DND-41 (cell line): ENCODE results near the gene APCDD1L.

Experiments
- ATAC-seq: fragments of 200-7000 bp; cut with Tn5 transposase; 3 replicates; pipeline ENCODE4 v1.9.1; 2021; ENCODE audit warnings: low read depth; ENCODE audit not compliant: insufficient read depth
- DNase-seq: peaks from one replicate; pipeline ENCODE4 v3.0.0-alpha.2; 2020
- H2AFZ ChIP-seq: 2 replicates; pipeline ENCODE4 v1.6.0; 2012; ENCODE audit warnings: low read depth, low read length
- H3K27ac ChIP-seq: 2 replicates; pipeline ENCODE4 v1.5.1; 2012; ENCODE audit warnings: low read length, inconsistent platforms
- H3K27me3 ChIP-seq: fragments of 200-600 bp; sonication (generic); 2 replicates; pipeline ENCODE4 v1.6.0; 2012; ENCODE audit warnings: low read length, mild to moderate bottlenecking, inconsistent platforms; ENCODE audit not compliant: insufficient read depth, poor library complexity
- H3K36me3 ChIP-seq: 2 replicates; pipeline ENCODE4 v1.5.1; 2012; ENCODE audit warnings: low read length, inconsistent platforms; ENCODE audit not compliant: insufficient read depth
- H3K4me1 ChIP-seq: 2 replicates; pipeline ENCODE4 v1.5.1; 2012; ENCODE audit warnings: mild to moderate bottlenecking, low read length; ENCODE audit not compliant: insufficient read depth
- H3K4me2 ChIP-seq: 2 replicates; pipeline ENCODE4 v1.6.0; 2012; ENCODE audit warnings: mild to moderate bottlenecking, moderate library complexity, low read length, inconsistent platforms; ENCODE audit not compliant: insufficient read depth
- H3K4me3 ChIP-seq, 2 experiments: fragments of 200-600 bp in 1 of 2; shearing (Covaris generic) in 1 of 2; 2 replicates each; pipeline ENCODE4 v1.5.1; 2012 to 2016; ENCODE audit warnings: inconsistent platforms in 2 of 2, low read length in 2 of 2, mild to moderate bottlenecking in 2 of 2, low read depth in 1 of 2, moderate library complexity in 1 of 2
- H3K79me2 ChIP-seq: 2 replicates; pipeline ENCODE4 v1.6.0; 2012; ENCODE audit warnings: low read length, inconsistent platforms; ENCODE audit not compliant: insufficient read depth
- H3K9ac ChIP-seq: 2 replicates; pipeline ENCODE4 v1.6.0; 2012; ENCODE audit warnings: low read depth, mild to moderate bottlenecking, inconsistent platforms, low read length, moderate library complexity
- H3K9me3 ChIP-seq: 2 replicates; pipeline ENCODE4 v1.5.1; 2012; ENCODE audit warnings: low read length, moderate library complexity, mild to moderate bottlenecking, inconsistent platforms; ENCODE audit not compliant: insufficient read depth, severe bottlenecking
- H4K20me1 ChIP-seq: 2 replicates; pipeline ENCODE4 v1.6.0; 2012; ENCODE audit warnings: low read length; ENCODE audit not compliant: insufficient read depth
- CTCF ChIP-seq: IDR thresholded peaks from 2 replicates; pipeline ENCODE4 v1.5.1; 2012; ENCODE audit warnings: borderline replicate concordance, low read length, moderate library complexity, mild to moderate bottlenecking; ENCODE audit not compliant: poor library complexity, severe bottlenecking; ENCODE audit errors: extremely low read depth
- EZH2 ChIP-seq: IDR thresholded peaks from 3 replicates; pipeline ENCODE4 v1.6.1; 2012; ENCODE audit warnings: borderline replicate concordance, low read depth, mild to moderate bottlenecking, moderate library complexity, low read length, inconsistent platforms; ENCODE audit not compliant: severe bottlenecking

The APCDD1L gene

GRCh38 chr20:58449681-58450221 is 65.4 kb downstream of the APCDD1L start:
- Histone ChIP-seq H3K36me3 (peaks cover 73% of the 10 kb centered on the region), H3K4me3 (no peak overlapping the region), H3K79me2 (0 out of 2 replicates have a peak, but pooled peaks cover 3% of the 10 kb centered on the region), H3K4me1 (no peaks in the 10 kb centered on the region), H3K27me3 (no peaks in the 10 kb centered on the region), H3K9me3 (peaks cover 3% of the 10 kb centered on the region), H4K20me1 (peaks cover 6% of the 10 kb centered on the region), H3K4me2 (no peak overlapping the region), H3K27ac (no peak overlapping the region), H3K9ac (no peak overlapping the region), H2AFZ (no peak overlapping the region)
- ATAC-seq (no peak), DNase-seq (no peak)
- TF ChIP-seq EZH2, result no peak

- Histone ChIP-seq H3K9me3 (no peaks in the 10 kb centered on the region), H3K79me2 (0 out of 2 replicates have a peak, but pooled peaks cover under 1% of the 10 kb centered on the region), H3K4me1 (no peaks in the 10 kb centered on the region), H3K36me3 (peaks cover 74% of the 10 kb centered on the region), H3K4me2 (no peak overlapping the region), H3K4me3 (no peak overlapping the region), H2AFZ (no peak overlapping the region), H3K9ac (no peak overlapping the region), H3K27ac (no peak overlapping the region), H3K27me3 (no peaks in the 10 kb centered on the region), H4K20me1 (peaks cover 6% of the 10 kb centered on the region)
- no peak for DNase-seq
- no peak for ATAC-seq
- TF ChIP-seq CTCF, result no peak
- no peak for TF ChIP-seq EZH2
These were observed 66.2 kb downstream of the APCDD1L start for GRCh38 chr20:58448958-58449357.

GRCh38 chr20:58447511-58448391 is 67.4 kb downstream of the APCDD1L start:
- peak; percentile 76 for ATAC-seq
- DNase-seq, result peak; percentile 56
- Histone ChIP-seq H2AFZ (no peak overlapping the region), H3K27me3 (no peaks in the 10 kb centered on the region), H3K27ac (no peak overlapping the region), H3K9me3 (no peaks in the 10 kb centered on the region), H4K20me1 (peaks cover 13% of the 10 kb centered on the region), H3K79me2 (peaks cover 6% of the 10 kb centered on the region), H3K4me2 (no peak overlapping the region), H3K9ac (no peak overlapping the region), H3K4me1 (no peaks in the 10 kb centered on the region), H3K36me3 (peaks cover 86% of the 10 kb centered on the region), H3K4me3 (no peak overlapping the region)
- TF ChIP-seq CTCF, result peak; percentile 63
- no peak for TF ChIP-seq EZH2

- H3K27me3 ChIP-seq, result no peaks in the 10 kb centered on the region
- H3K9ac ChIP-seq, result no peak overlapping the region
- H3K36me3 ChIP-seq, result peaks cover 87% of the 10 kb centered on the region
- TF ChIP-seq EZH2 (no peak), CTCF (no peak)
- H2AFZ ChIP-seq, result no peak overlapping the region
- no peak overlapping the region for H3K4me3 ChIP-seq
- H3K27ac ChIP-seq, result no peak overlapping the region
- no peaks in the 10 kb centered on the region for H3K4me1 ChIP-seq
- ATAC-seq, result no peak
- no peaks in the 10 kb centered on the region for H3K9me3 ChIP-seq
- H4K20me1 ChIP-seq, result peaks cover 20% of the 10 kb centered on the region
- H3K4me2 ChIP-seq, result no peak overlapping the region
- H3K79me2 ChIP-seq, result peaks cover 13% of the 10 kb centered on the region
- DNase-seq, result no peak
These were observed 68.3 kb downstream of the APCDD1L start for GRCh38 chr20:58446960-58447265.
